Muscle of leg (tissue), 11 donors: ENCODE measurements around the gene TBL1X. TPM values are rescaled to one million over a fixed set of nuclear protein-coding genes. Genes with fewer than 3 reads are reported as not detected.

Experiments
- DNase-seq: peaks from one replicate; pipeline ENCODE4 v3.0.0; 2013
- H3K27ac ChIP-seq: one replicate; pipeline ENCODE4 v1.5.1; 2013; ENCODE audit warnings: mild to moderate bottlenecking, low read length, control low read depth
- H3K27me3 ChIP-seq: one replicate; pipeline ENCODE4 v1.6.1; 2013; ENCODE audit warnings: low read length; ENCODE audit not compliant: control insufficient read depth, insufficient read depth
- H3K36me3 ChIP-seq: one replicate; pipeline ENCODE4 v1.6.1; 2013; ENCODE audit warnings: low read length; ENCODE audit not compliant: control insufficient read depth, insufficient read depth
- H3K4me1 ChIP-seq: one replicate; pipeline ENCODE4 v1.6.1; 2013; ENCODE audit warnings: low read length; ENCODE audit not compliant: control insufficient read depth, insufficient read depth
- H3K4me3 ChIP-seq: one replicate; pipeline ENCODE4 v1.5.1; 2013; ENCODE audit warnings: low read length, control low read depth
- H3K9me3 ChIP-seq: replicated peaks from 2 replicates; pipeline ENCODE4 v1.6.1; 2013; ENCODE audit warnings: low read depth, low read length; ENCODE audit not compliant: control insufficient read depth
- WGBS: methylation state at CpG from one replicate; pipeline ENCODE4 v1.1.5; 2013; ENCODE audit warnings: missing lambda C conversion rate; ENCODE audit not compliant: insufficient coverage; 5-methylcytosine and 5-hydroxymethylcytosine counted together
- polyA plus RNA-seq, 8 donors: library from polyadenylated mRNA; unstranded; fragments of 120-200 nt; gene quantifications; one replicate each; pipeline versions ENCODE4 v1.2.1 to v1.2.3, GENCODE V29; 2013; ENCODE audit warnings: inconsistent platforms in 1 of 8, low replicate concordance in 1 of 8; ENCODE audit not compliant: insufficient read length in 8 of 8, insufficient read depth in 1 of 8
- total RNA-seq: library from RNA; stranded (reverse); fragments of 120-200 nt; gene quantifications from one replicate; pipeline ENCODE4 v1.2.4, GENCODE V29; 2013

TBL1X gene
- total and polyA plus RNA-seq, 9 donors = 7.1 to 19.0 (median 12.1) TPM

- Histone ChIP-seq H3K9me3 (no peaks in the 10 kb centered on the region), H3K36me3 (no peaks in the 10 kb centered on the region), H3K27me3 (peaks cover 30% of the 10 kb centered on the region), H3K27ac (no peak overlapping the region), H3K4me3 (no peak overlapping the region), H3K4me1 (peaks cover 23% of the 10 kb centered on the region)
- WGBS = 53% methylated on average over 9 of the region's 9 CpGs
- DNase-seq = peak; percentile 39
Observed at GRCh38 chrX:9651737-9652136, 186.9 kb downstream of the TBL1X start.

GRCh38 chrX:9654929-9655328 lies 190.1 kb downstream of the TBL1X start:
- Histone ChIP-seq H3K9me3 (no peaks in the 10 kb centered on the region), H3K4me1 (peaks cover 13% of the 10 kb centered on the region), H3K27ac (no peak overlapping the region), H3K27me3 (peaks cover 30% of the 10 kb centered on the region), H3K4me3 (no peak overlapping the region), H3K36me3 (no peaks in the 10 kb centered on the region)
- WGBS = 84% methylated on average over 10 of the region's 13 CpGs
- no peak for DNase-seq

- WGBS = 33% methylated on average over 1 of the region's 6 CpGs
- Histone ChIP-seq H3K27me3 (peaks cover 27% of the 10 kb centered on the region), H3K36me3 (no peaks in the 10 kb centered on the region), H3K9me3 (no peaks in the 10 kb centered on the region), H3K4me3 (no peak overlapping the region), H3K4me1 (peaks cover 13% of the 10 kb centered on the region), H3K27ac (peak overlapping the region; percentile 62)
- peak; percentile 89 for DNase-seq
Observed at GRCh38 chrX:9656277-9656676, 191.4 kb downstream of the TBL1X start.

- H3K4me1 ChIP-seq = peaks cover 11% of the 10 kb centered on the region
- WGBS = 0% methylated on average over 1 of the region's 3 CpGs
- no peak for DNase-seq
- H3K27ac ChIP-seq = no peak overlapping the region
- no peaks in the 10 kb centered on the region for H3K9me3 ChIP-seq
- H3K36me3 ChIP-seq = peaks cover 4% of the 10 kb centered on the region
- peaks cover 29% of the 10 kb centered on the region for H3K27me3 ChIP-seq
- H3K4me3 ChIP-seq = no peak overlapping the region
Observed at GRCh38 chrX:9656871-9657270, 192.0 kb downstream of the TBL1X start.

GRCh38 chrX:9657590-9658256 lies 192.9 kb downstream of the TBL1X start:
- Histone ChIP-seq H3K4me1 (peaks cover 9% of the 10 kb centered on the region), H3K36me3 (peaks cover 4% of the 10 kb centered on the region), H3K4me3 (no peak overlapping the region), H3K27me3 (peaks cover 29% of the 10 kb centered on the region), H3K27ac (no peak overlapping the region), H3K9me3 (no peaks in the 10 kb centered on the region)
- no peak for DNase-seq
- 96% methylated on average over 2 of the region's 6 CpGs for WGBS

GRCh38 chrX:9658409-9658808 lies 193.6 kb downstream of the TBL1X start:
- WGBS = 71% methylated on average over 1 of the region's 4 CpGs
- H3K4me3 ChIP-seq = no peak overlapping the region
- peaks cover 4% of the 10 kb centered on the region for H3K36me3 ChIP-seq

GRCh38 chrX:9659571-9660195 lies 194.8 kb downstream of the TBL1X start:
- DNase-seq = no peak
- H3K9me3 ChIP-seq = no peaks in the 10 kb centered on the region
- peaks cover 31% of the 10 kb centered on the region for H3K27me3 ChIP-seq
- H3K4me1 ChIP-seq = peaks cover 9% of the 10 kb centered on the region
- no peak overlapping the region for H3K27ac ChIP-seq
- WGBS = 80% methylated on average over 14 of the region's 17 CpGs
- no peak overlapping the region for H3K4me3 ChIP-seq
- peaks cover 4% of the 10 kb centered on the region for H3K36me3 ChIP-seq

More at GRCh38 chrX:9658409-9658808, 193.6 kb downstream of the TBL1X start:
- peaks cover 9% of the 10 kb centered on the region for H3K4me1 ChIP-seq
- no peak overlapping the region for H3K27ac ChIP-seq
- no peaks in the 10 kb centered on the region for H3K9me3 ChIP-seq
- peaks cover 31% of the 10 kb centered on the region for H3K27me3 ChIP-seq
- DNase-seq = peak; percentile 68

GRCh38 chrX:9662148-9662547 lies 197.3 kb downstream of the TBL1X start:
- Histone ChIP-seq H3K36me3 (peaks cover 4% of the 10 kb centered on the region), H3K4me3 (no peak overlapping the region), H3K4me1 (no peaks in the 10 kb centered on the region), H3K9me3 (no peaks in the 10 kb centered on the region), H3K27ac (no peak overlapping the region), H3K27me3 (peaks cover 21% of the 10 kb centered on the region)
- WGBS = 83% methylated on average over 4 of the region's 4 CpGs
- no peak for DNase-seq

- Histone ChIP-seq H3K36me3 (peaks cover 4% of the 10 kb centered on the region), H3K27ac (no peak overlapping the region), H3K4me3 (no peak overlapping the region), H3K27me3 (peaks cover 18% of the 10 kb centered on the region), H3K4me1 (no peaks in the 10 kb centered on the region), H3K9me3 (no peaks in the 10 kb centered on the region)
- DNase-seq = no peak
- 83% methylated on average over 2 of the region's 6 CpGs for WGBS
Observed at GRCh38 chrX:9663216-9663615, 198.4 kb downstream of the TBL1X start.

- H3K4me1 ChIP-seq = no peaks in the 10 kb centered on the region
- WGBS = 33% methylated on average over 4 of the region's 6 CpGs
Observed at GRCh38 chrX:9664224-9664623, 199.4 kb downstream of the TBL1X start.

More at GRCh38 chrX:9664224-9664623, 199.4 kb downstream of the TBL1X start:
- DNase-seq = no peak
- Histone ChIP-seq H3K27ac (no peak overlapping the region), H3K27me3 (peaks cover 13% of the 10 kb centered on the region), H3K9me3 (no peaks in the 10 kb centered on the region), H3K4me3 (no peak overlapping the region), H3K36me3 (peaks cover 4% of the 10 kb centered on the region)
